AG04450 (cell line): ENCODE results near the gene SIGLEC14. TPM values are rescaled to one million over a fixed set of nuclear protein-coding genes. Genes with fewer than 3 reads are reported as not detected.

Source experiments
- CTCF ChIA-PET: fragments of 300-600, 350-600 bp; formaldehyde crosslinking; extraction: SDS; loops from one replicate; lab custom pipeline; 2022; ENCODE audit warnings: antibody characterized with exemption, inconsistent platforms; lab: Charles Lee
- POLR2A ChIA-PET: fragments of 350-600 bp; formaldehyde crosslinking; extraction: SDS; loops from one replicate; lab custom pipeline; 2021; ENCODE audit warnings: antibody characterized with exemption, inconsistent platforms; lab: Yijun Ruan, JAX
- DNase-seq: peaks from one replicate; pipeline ENCODE4 v3.0.0-alpha.2; 2011; ENCODE audit warnings: low read depth, low spot score
- H3K27ac ChIP-seq: one replicate; pipeline ENCODE4 v1.5.1; 2012; ENCODE audit warnings: low read depth, low read length, control low read depth
- H3K27me3 ChIP-seq: one replicate; pipeline ENCODE4 v1.6.0; 2012; ENCODE audit warnings: low read length; ENCODE audit not compliant: control insufficient read depth, insufficient read depth
- H3K4me3 ChIP-seq: 2 replicates; pipeline ENCODE4 v1.5.1; 2011; ENCODE audit warnings: mild to moderate bottlenecking, low read depth, low read length, control low read depth
- H3K9me3 ChIP-seq: 2 replicates; pipeline ENCODE4 v1.5.1; 2012; ENCODE audit warnings: low read length; ENCODE audit not compliant: control insufficient read depth, insufficient read depth
- CTCF ChIP-seq: IDR thresholded peaks from 2 replicates; pipeline ENCODE4 v1.5.1; 2011; ENCODE audit warnings: low read depth, low read length, control low read depth, inconsistent platforms
- polyA plus RNA-seq: library from polyadenylated mRNA; depleted of rRNA; stranded (reverse); fragments of >200 nt; gene quantifications from 2 replicates; pipeline ENCODE4 v1.2.3, GENCODE V29; 2011; rRNA removed
- small RNA-seq: library from RNA; depleted of rRNA; stranded (forward); fragments of <200 nt; gene quantifications from one replicate; pipeline ENCODE3, GENCODE V24; 2012; ENCODE audit warnings: low read depth; ENCODE audit not compliant: insufficient read length

Gene SIGLEC14
- polyA plus RNA-seq, 1 experiment = not detected

- no peak for TF ChIP-seq CTCF
- ChIA-PET POLR2A (interaction anchor here (1.3 kb wide), 2 partner anchors 22 to 96 kb away, joined by 5 read pairs; partner anchors contain the start of gene ZNF175), CTCF (interaction anchor here (1.0 kb wide), 1 partner anchor 68 kb away, joined by 4 read pairs; no protein-coding TSS in a partner anchor)
- Histone ChIP-seq H3K27me3 (no peaks in the 10 kb centered on the region), H3K27ac (no peak overlapping the region), H3K9me3 (peaks cover 2% of the 10 kb centered on the region; the same call in 1 of the 2 replicates), H3K4me3 (peak overlapping the region; percentile 76)
- DNase-seq = no peak
Observed at GRCh38 chr19:51593138-51593890, 53.3 kb downstream of the SIGLEC14 start.

Small RNA genes lying within 50 kb of the gene (small RNA-seq; reads per million reads assigned to genes)
- gene AC018755.2 (not detected), gene MIR125A (not detected), gene MIR99B (not detected), gene MIRLET7E (not detected)

Other genes with a start within 250 kb of the SIGLEC14 start
- gene SIGLEC10, start 229.2 kb downstream of the SIGLEC14 start, polyA plus RNA-seq = not detected in 2 replicates
- not detected in 2 replicates for gene SIGLEC8, start 188.4 kb downstream of the SIGLEC14 start, polyA plus RNA-seq
- not detected in 2 replicates for gene CEACAM18, start 168.3 kb downstream of the SIGLEC14 start, polyA plus RNA-seq
- not detected in 2 replicates for gene SIGLEC12, start 145.0 kb downstream of the SIGLEC14 start, polyA plus RNA-seq
- gene SIGLEC6, start 115.2 kb downstream of the SIGLEC14 start, polyA plus RNA-seq = not detected in 2 replicates
- gene ZNF175, start 75.5 kb downstream of the SIGLEC14 start, polyA plus RNA-seq = 4.8 and 6.4 TPM in 2 replicates
- not detected in 2 replicates for gene SIGLEC5, start 16.4 kb downstream of the SIGLEC14 start, polyA plus RNA-seq
- 3.5 and 5.6 TPM in 2 replicates for gene SPACA6, start 46.5 kb upstream of the SIGLEC14 start, polyA plus RNA-seq
- gene HAS1, start 77.2 kb upstream of the SIGLEC14 start, polyA plus RNA-seq = not detected in 2 replicates
- gene FPR1, start 105.1 kb upstream of the SIGLEC14 start, polyA plus RNA-seq = not detected in 2 replicates
- not detected in 2 replicates for gene FPR2, start 114.4 kb upstream of the SIGLEC14 start, polyA plus RNA-seq
- gene FPR3, start 148.3 kb upstream of the SIGLEC14 start, polyA plus RNA-seq = not detected in 2 replicates
- gene ZNF577, start 241.1 kb upstream of the SIGLEC14 start, polyA plus RNA-seq = 6.0 and 7.3 TPM in 2 replicates